ENCODE measurements around the gene SCAPER. TPM values are rescaled to one million over a fixed set of nuclear protein-coding genes. Genes with fewer than 3 reads are reported as not detected.

SCAPER gene
- total RNA-seq, 4 donors from 2014 or later: 29.9 to 86.6 (median 45.6) TPM

- DNase-seq: peak in 2 of 3 donors; percentile 71 to 78
- peaks cover 2 to 42% (median 29%) of the 10 kb centered on the region in 4 donors for H3K4me1 ChIP-seq
- H3K9me3 ChIP-seq: peaks cover 0 to 9% (median 0%) of the 10 kb centered on the region in 4 donors
- H3K36me3 ChIP-seq: no peaks in the 10 kb centered on the region
- no peak for TF ChIP-seq POLR2A (IDR thresholded peaks at IDR 0.05)
- H3K4me3 ChIP-seq: peak overlapping the region; percentile 26 to 57 (median 51)
- peak overlapping the region; percentile 9 to 63 (median 27) for H3K27ac ChIP-seq
- H3K27me3 ChIP-seq: peaks cover 0 to 49% of the 10 kb centered on the region in 2 donors
These were observed 559.1 kb downstream of the SCAPER start for GRCh38 chr15:76345880-76346668.

- H3K4me3 ChIP-seq: peak overlapping the region in 2 of 4 donors; percentile 57
- H3K27ac ChIP-seq: peak overlapping the region in 1 of 4 donors; percentile 63
- peaks cover 0 to 9% (median 0%) of the 10 kb centered on the region in 4 donors for H3K9me3 ChIP-seq
- H3K27me3 ChIP-seq: peaks cover 0 to 55% of the 10 kb centered on the region in 2 donors
- no peak for DNase-seq
- no peak for TF ChIP-seq POLR2A (IDR thresholded peaks at IDR 0.05)
- H3K4me1 ChIP-seq: peaks cover 4 to 47% (median 34%) of the 10 kb centered on the region in 4 donors
- no peaks in the 10 kb centered on the region for H3K36me3 ChIP-seq
These were observed 559.6 kb downstream of the SCAPER start for GRCh38 chr15:76345583-76345879.

GRCh38 chr15:76344893-76345582, 560.1 kb downstream of the SCAPER start:
- DNase-seq: no peak
- Histone ChIP-seq H3K36me3 (no peaks in the 10 kb centered on the region), H3K4me1 (peaks cover 4 to 52% (median 39%) of the 10 kb centered on the region in 4 donors), H3K4me3 (no peak overlapping the region), H3K27ac (no peak overlapping the region), H3K27me3 (peaks cover 0 to 60% of the 10 kb centered on the region in 2 donors), H3K9me3 (peaks cover 0 to 9% (median 0%) of the 10 kb centered on the region in 4 donors)
- TF ChIP-seq POLR2A (IDR thresholded peaks at IDR 0.05) (no peak), CTCF (IDR thresholded peaks at IDR 0.05) (no peak)

GRCh38 chr15:76343313-76343996, 561.7 kb downstream of the SCAPER start:
- Histone ChIP-seq H3K4me1 (peaks cover 4 to 62% (median 45%) of the 10 kb centered on the region in 4 donors), H3K9me3 (peaks cover 0 to 9% (median 0%) of the 10 kb centered on the region in 4 donors), H3K27ac (no peak overlapping the region), H3K27me3 (peaks cover 0 to 74% of the 10 kb centered on the region in 2 donors), H3K36me3 (no peaks in the 10 kb centered on the region), H3K4me3 (peak overlapping the region in 2 of 4 donors; percentile 38 to 39)
- DNase-seq: no peak
- TF ChIP-seq POLR2A (IDR thresholded peaks at IDR 0.05): no peak
- no peak for TF ChIP-seq CTCF (IDR thresholded peaks at IDR 0.05)

GRCh38 chr15:76342382-76343201, 562.5 kb downstream of the SCAPER start:
- TF ChIP-seq POLR2A (IDR thresholded peaks at IDR 0.05) (no peak), CTCF (IDR thresholded peaks at IDR 0.05) (no peak)
- Histone ChIP-seq H3K27me3 (peaks cover 0 to 82% of the 10 kb centered on the region in 2 donors), H3K4me1 (peaks cover 4 to 71% (median 51%) of the 10 kb centered on the region in 4 donors), H3K27ac (no peak overlapping the region), H3K4me3 (peak overlapping the region; percentile 1 to 39 (median 24)), H3K36me3 (no peaks in the 10 kb centered on the region), H3K9me3 (peaks cover 0 to 15% (median 0%) of the 10 kb centered on the region in 4 donors)
- peak in 2 of 3 donors; percentile 51 to 67 for DNase-seq

GRCh38 chr15:76342058-76342381, 563.1 kb downstream of the SCAPER start:
- no peak for DNase-seq
- no peak for TF ChIP-seq CTCF (IDR thresholded peaks at IDR 0.05)
- no peak for TF ChIP-seq POLR2A (IDR thresholded peaks at IDR 0.05)

More at GRCh38 chr15:76342058-76342381, 563.1 kb downstream of the SCAPER start:
- Histone ChIP-seq H3K9me3 (peaks cover 0 to 19% (median 0%) of the 10 kb centered on the region in 4 donors), H3K36me3 (no peaks in the 10 kb centered on the region), H3K4me1 (peaks cover 4 to 72% (median 54%) of the 10 kb centered on the region in 4 donors), H3K27me3 (peaks cover 0 to 80% of the 10 kb centered on the region in 2 donors), H3K27ac (no peak overlapping the region), H3K4me3 (no peak overlapping the region)

Measured in Peyer's patch (tissue), 4 donors.